Keratinocyte (primary cell): Measurements from ENCODE around the gene CACNG3. TPM values are rescaled to one million over a fixed set of nuclear protein-coding genes. Genes with fewer than 3 reads are reported as not detected.

Experiments used
- DNase-seq: peaks from one replicate; pipeline ENCODE4 v3.0.0-alpha.2; 2011; ENCODE audit warnings: low read depth, missing footprints, low spot score
- FAIRE-seq: peaks from 2 replicates; lab custom pipeline; 2011; peaks lifted over from hg19 to GRCh38; lab: Jason Lieb, UNC
- H2AFZ ChIP-seq: 2 replicates; pipeline ENCODE4 v1.6.0; 2012; ENCODE audit warnings: low read length, control low read depth, inconsistent platforms; ENCODE audit not compliant: control insufficient read depth
- H3K27ac ChIP-seq: 2 replicates; pipeline ENCODE4 v1.5.1; 2011; ENCODE audit warnings: low read length; ENCODE audit not compliant: control insufficient read depth, insufficient read depth
- H3K27me3 ChIP-seq: 3 replicates; pipeline ENCODE4 v1.6.0; 2011; ENCODE audit warnings: low read length; ENCODE audit not compliant: control insufficient read depth, insufficient read depth; ENCODE audit errors: extremely low read depth
- H3K36me3 ChIP-seq, 2 experiments: 2 replicates in 1 of 2; 3 replicates in 1 of 2; pipeline ENCODE4 v1.5.1; 2011; ENCODE audit warnings: low read length in 2 of 2, mild to moderate bottlenecking in 1 of 2; ENCODE audit not compliant: control insufficient read depth in 2 of 2, insufficient read depth in 2 of 2; ENCODE audit errors: extremely low read depth in 1 of 2
- H3K4me1 ChIP-seq: 3 replicates; pipeline ENCODE4 v1.5.1; 2011; ENCODE audit warnings: low read length; ENCODE audit not compliant: control insufficient read depth, insufficient read depth; ENCODE audit errors: extremely low read depth
- H3K4me2 ChIP-seq: 3 replicates; pipeline ENCODE4 v1.6.0; 2011; ENCODE audit warnings: low read depth, low read length; ENCODE audit not compliant: control insufficient read depth, insufficient read depth; ENCODE audit errors: extremely low read depth
- H3K4me3 ChIP-seq, 3 experiments: fragments of 200-600 bp in 1 of 3; sonication (generic) in 1 of 3; 2 replicates in 2 of 3; 3 replicates in 1 of 3; pipeline ENCODE4 v1.5.1; 2011 to 2016; ENCODE audit warnings: low read length in 3 of 3, mild to moderate bottlenecking in 3 of 3, control low read depth in 2 of 3, inconsistent platforms in 1 of 3, low read depth in 1 of 3, mixed read lengths in 1 of 3, mixed run types in 1 of 3, moderate library complexity in 1 of 3; ENCODE audit not compliant: control insufficient read depth in 2 of 3, insufficient read depth in 2 of 3; ENCODE audit errors: extremely low read depth in 1 of 3
- H3K79me2 ChIP-seq: 2 replicates; pipeline ENCODE4 v1.6.0; 2012; ENCODE audit warnings: low read length; ENCODE audit not compliant: control insufficient read depth, insufficient read depth
- H3K9ac ChIP-seq: 3 replicates; pipeline ENCODE4 v1.6.0; 2011; ENCODE audit warnings: low read length; ENCODE audit not compliant: control insufficient read depth, insufficient read depth; ENCODE audit errors: extremely low read depth
- H3K9me1 ChIP-seq: 3 replicates; pipeline ENCODE4 v1.6.0; 2011; ENCODE audit warnings: low read length; ENCODE audit not compliant: control insufficient read depth, insufficient read depth; ENCODE audit errors: extremely low read depth
- H3K9me3 ChIP-seq: 2 replicates; pipeline ENCODE4 v1.5.1; 2012; ENCODE audit warnings: low read depth, low read length; ENCODE audit not compliant: control insufficient read depth
- H4K20me1 ChIP-seq: 3 replicates; pipeline ENCODE4 v1.6.0; 2011; ENCODE audit warnings: low read length; ENCODE audit not compliant: control insufficient read depth, insufficient read depth; ENCODE audit errors: extremely low read depth
- CTCF ChIP-seq, 3 experiments: IDR thresholded peaks in 1 of 3; conservative IDR thresholded peaks in 1 of 3; optimal IDR thresholded peaks in 1 of 3; 2 replicates in 2 of 3; 3 replicates in 1 of 3; pipeline versions ENCODE3 to v1.5.1; 2011; ENCODE audit warnings: low read length in 3 of 3, mild to moderate bottlenecking in 3 of 3, moderate library complexity in 2 of 3, control low read depth in 1 of 3, inconsistent platforms in 1 of 3; ENCODE audit not compliant: insufficient read depth in 2 of 3; ENCODE audit errors: extremely low read depth in 1 of 3
- EZH2 ChIP-seq: IDR thresholded peaks from one replicate; pipeline ENCODE4 v1.6.1; 2012; ENCODE audit warnings: inconsistent platforms, mild to moderate bottlenecking, low read length, moderate library complexity
- dilution Hi-C: fragments of 300-500 bp; cut with MboI; formaldehyde crosslinking; loops from one replicate; pipeline ENCODE4 v1.7.0; 2020; ENCODE audit warnings: low sequenced_read_pairs; ENCODE audit not compliant: extremely low pct_ligation_motif_present
- polyA plus RNA-seq, 5 experiments: library from polyadenylated mRNA; depleted of rRNA in 3 of 5; stranded (reverse) in 3 of 5; stranded (forward) in 1 of 5; unstranded in 1 of 5; fragments of >200 nt; gene quantifications; 1 replicate in 1 of 5; 2 replicates in 3 of 5; 3 replicates in 1 of 5; pipeline versions ENCODE4 v1.2.1 to v1.2.3, GENCODE V29; 2011 to 2012; ENCODE audit warnings: missing spikeins in 2 of 5, low read depth in 1 of 5, low replicate concordance in 1 of 5

CACNG3 gene
- polyA plus RNA-seq, 1 donor (not counting 4 experiments of a cell fraction or from before 2014, with no cell fraction given) = not detected

- Histone ChIP-seq H3K27me3 (no peaks in the 10 kb centered on the region), H3K9me1 (no peaks in the 10 kb centered on the region), H3K4me1 (no peaks in the 10 kb centered on the region), H3K79me2 (no peaks in the 10 kb centered on the region), H3K4me3 (no peak overlapping the region), H3K4me2 (no peak overlapping the region), H2AFZ (no peak overlapping the region), H3K9ac (no peak overlapping the region), H3K36me3 (no peaks in the 10 kb centered on the region), H3K27ac (no peak overlapping the region), H4K20me1 (no peaks in the 10 kb centered on the region), H3K9me3 (no peaks in the 10 kb centered on the region)
- TF ChIP-seq EZH2 (no peak), CTCF (optimal IDR thresholded peaks at IDR 0.05 in 1 of 3, IDR thresholded peaks at IDR 0.05 in 1 of 3, conservative IDR thresholded peaks at IDR 0.05 in 1 of 3; ENCODE audit: extremely low read depth in 1 of 3, insufficient read depth in 2 of 3, low read length in 3 of 3) (no peak)
- dilution Hi-C loops = no loop called here
- DNase-seq = no peak
- FAIRE-seq = no peak
Observed at GRCh38 chr16:24332178-24332577, 76.0 kb downstream of the CACNG3 start.

- TF ChIP-seq CTCF (optimal IDR thresholded peaks at IDR 0.05 in 1 of 3, IDR thresholded peaks at IDR 0.05 in 1 of 3, conservative IDR thresholded peaks at IDR 0.05 in 1 of 3; ENCODE audit: extremely low read depth in 1 of 3, insufficient read depth in 2 of 3, low read length in 3 of 3) (no peak), EZH2 (no peak)
- no peak overlapping the region for H3K27ac ChIP-seq
- DNase-seq (no peak), FAIRE-seq (no peak)
- H3K36me3 ChIP-seq = no peaks in the 10 kb centered on the region
- no peak overlapping the region for H3K4me2 ChIP-seq
- H3K79me2 ChIP-seq = no peaks in the 10 kb centered on the region
- H3K27me3 ChIP-seq = no peaks in the 10 kb centered on the region
- H3K9ac ChIP-seq = no peak overlapping the region
- dilution Hi-C loops = no loop called here
- H3K4me1 ChIP-seq = no peaks in the 10 kb centered on the region
- H3K4me3 ChIP-seq = no peak overlapping the region
- no peaks in the 10 kb centered on the region for H3K9me1 ChIP-seq
- no peaks in the 10 kb centered on the region for H3K9me3 ChIP-seq
- H4K20me1 ChIP-seq = no peaks in the 10 kb centered on the region
- H2AFZ ChIP-seq = no peak overlapping the region
Observed at GRCh38 chr16:24332582-24333090, 76.5 kb downstream of the CACNG3 start.
